ENCODE results near the gene DHX9. TPM values are rescaled to one million over a fixed set of nuclear protein-coding genes. Genes with fewer than 3 reads are reported as not detected.

The DHX9 gene
- total RNA-seq, 2 donors from 2014 or later, result 136 to 273 TPM

DNA sequence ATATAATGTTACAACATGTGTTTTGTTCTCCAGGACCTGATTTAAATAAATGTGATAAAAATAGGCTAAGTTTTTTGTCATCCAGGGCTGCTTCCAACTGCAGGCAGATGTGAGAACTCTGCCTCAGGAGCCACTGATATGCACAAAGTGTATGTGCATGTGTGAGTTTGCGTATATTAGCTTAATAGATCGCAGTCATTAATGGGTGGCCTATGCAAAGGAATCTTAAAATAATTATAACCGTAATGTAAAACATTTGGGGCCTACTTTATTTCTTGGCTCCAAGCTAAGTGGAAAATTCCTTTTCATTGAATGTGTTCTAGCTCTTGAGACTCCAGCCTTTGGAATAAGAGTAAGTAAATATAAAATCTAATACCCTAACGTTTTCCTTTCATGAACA, 16.8 kb downstream of the DHX9 start:
- H3K9me3 Mint-ChIP-seq, result no peaks in the 10 kb centered on the region
- no peak overlapping the region for H3K27ac Mint-ChIP-seq
- no peak for ATAC-seq (replicated peaks)
- H3K27me3 Mint-ChIP-seq, result no peaks in the 10 kb centered on the region
- peaks cover 3% of the 10 kb centered on the region for H3K4me1 Mint-ChIP-seq
- peaks cover 100% of the 10 kb centered on the region for H3K36me3 Mint-ChIP-seq (ENCODE audit: low read depth)
- no peak overlapping the region for H3K4me3 Mint-ChIP-seq

DNA sequence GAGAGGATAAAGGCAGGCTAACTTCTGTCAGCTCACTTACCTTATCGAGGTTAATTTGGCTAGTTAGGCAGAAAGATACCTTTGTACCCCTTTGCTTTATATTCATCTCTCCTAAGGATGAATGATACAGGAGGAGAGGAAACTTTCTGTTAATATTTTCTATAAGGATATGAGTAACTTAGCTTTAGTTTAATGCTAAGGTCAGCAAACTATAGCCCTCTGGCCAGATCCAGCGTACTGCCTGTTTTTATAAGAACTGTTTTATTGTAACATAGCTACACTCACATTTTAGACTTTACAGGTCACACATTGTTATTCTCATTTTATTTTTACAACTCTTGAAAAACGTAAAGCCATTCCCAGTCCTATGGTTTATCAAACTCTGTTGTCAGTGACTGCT, 18.1 kb downstream of the DHX9 start:
- ATAC-seq (replicated peaks), result no peak
- Mint-ChIP-seq H3K4me3 (no peak overlapping the region), H3K36me3 (ENCODE audit: low read depth) (peaks cover 100% of the 10 kb centered on the region), H3K27me3 (no peaks in the 10 kb centered on the region), H3K4me1 (peaks cover 8% of the 10 kb centered on the region), H3K27ac (no peak overlapping the region), H3K9me3 (no peaks in the 10 kb centered on the region)

- peaks cover 21% of the 10 kb centered on the region for H3K4me1 Mint-ChIP-seq
- H3K9me3 Mint-ChIP-seq, result no peaks in the 10 kb centered on the region
- H3K36me3 Mint-ChIP-seq (ENCODE audit: low read depth), result peaks cover 100% of the 10 kb centered on the region
- H3K27ac Mint-ChIP-seq, result peak overlapping the region; percentile 30
- no peak for ATAC-seq (replicated peaks)
- H3K4me3 Mint-ChIP-seq, result no peak overlapping the region
- H3K27me3 Mint-ChIP-seq, result no peaks in the 10 kb centered on the region
These were observed 21.5 kb downstream of the DHX9 start for GRCh38 chr1:182860658-182861057.

- Mint-ChIP-seq H3K4me3 (no peak overlapping the region), H3K27me3 (no peaks in the 10 kb centered on the region), H3K36me3 (ENCODE audit: low read depth) (peaks cover 100% of the 10 kb centered on the region), H3K9me3 (no peaks in the 10 kb centered on the region), H3K4me1 (peaks cover 25% of the 10 kb centered on the region), H3K27ac (peak overlapping the region; percentile 26)
- ATAC-seq (replicated peaks), result peak; percentile 90
These were observed 22.8 kb downstream of the DHX9 start for GRCh38 chr1:182861994-182862393.

- peak; percentile 3 for ATAC-seq (replicated peaks)
- H3K36me3 Mint-ChIP-seq (ENCODE audit: low read depth), result peaks cover 100% of the 10 kb centered on the region
- H3K27ac Mint-ChIP-seq, result peak overlapping the region; percentile 26
- no peaks in the 10 kb centered on the region for H3K27me3 Mint-ChIP-seq
- H3K9me3 Mint-ChIP-seq, result no peaks in the 10 kb centered on the region
- H3K4me3 Mint-ChIP-seq, result no peak overlapping the region
- peaks cover 25% of the 10 kb centered on the region for H3K4me1 Mint-ChIP-seq
These were observed 23.7 kb downstream of the DHX9 start for GRCh38 chr1:182862827-182863226.

DNA sequence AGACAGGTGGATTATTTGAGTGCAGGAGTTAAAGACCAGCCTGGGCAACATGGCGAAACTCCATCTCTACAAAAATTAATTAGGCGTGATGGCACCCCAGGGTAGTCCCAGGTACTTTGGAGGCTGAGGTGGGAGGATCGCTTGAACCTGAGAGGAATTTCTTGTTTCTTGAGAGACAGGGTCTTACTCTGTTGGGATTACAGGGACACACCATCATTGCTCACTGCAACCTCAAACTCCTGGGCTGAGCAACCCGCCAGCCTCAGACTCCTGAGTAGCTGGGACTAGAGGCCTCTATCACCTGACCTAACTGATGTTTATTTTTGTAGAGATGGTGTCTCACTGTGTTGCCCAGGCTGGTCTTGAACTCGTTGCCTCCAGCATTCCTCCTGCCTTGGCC, 24.8 kb downstream of the DHX9 start:
- no peak overlapping the region for H3K4me3 Mint-ChIP-seq
- peaks cover 21% of the 10 kb centered on the region for H3K4me1 Mint-ChIP-seq
- no peak for ATAC-seq (replicated peaks)
- peaks cover 100% of the 10 kb centered on the region for H3K36me3 Mint-ChIP-seq (ENCODE audit: low read depth)
- H3K9me3 Mint-ChIP-seq, result no peaks in the 10 kb centered on the region
- peak overlapping the region; percentile 64 for H3K27ac Mint-ChIP-seq
- no peaks in the 10 kb centered on the region for H3K27me3 Mint-ChIP-seq

- Mint-ChIP-seq H3K9me3 (no peaks in the 10 kb centered on the region), H3K27ac (no peak overlapping the region), H3K4me1 (peaks cover 13% of the 10 kb centered on the region), H3K4me3 (no peak overlapping the region), H3K27me3 (no peaks in the 10 kb centered on the region), H3K36me3 (ENCODE audit: low read depth) (peaks cover 100% of the 10 kb centered on the region)
- ATAC-seq (replicated peaks), result no peak
These were observed 28.7 kb downstream of the DHX9 start for GRCh38 chr1:182867861-182868260.

DNA sequence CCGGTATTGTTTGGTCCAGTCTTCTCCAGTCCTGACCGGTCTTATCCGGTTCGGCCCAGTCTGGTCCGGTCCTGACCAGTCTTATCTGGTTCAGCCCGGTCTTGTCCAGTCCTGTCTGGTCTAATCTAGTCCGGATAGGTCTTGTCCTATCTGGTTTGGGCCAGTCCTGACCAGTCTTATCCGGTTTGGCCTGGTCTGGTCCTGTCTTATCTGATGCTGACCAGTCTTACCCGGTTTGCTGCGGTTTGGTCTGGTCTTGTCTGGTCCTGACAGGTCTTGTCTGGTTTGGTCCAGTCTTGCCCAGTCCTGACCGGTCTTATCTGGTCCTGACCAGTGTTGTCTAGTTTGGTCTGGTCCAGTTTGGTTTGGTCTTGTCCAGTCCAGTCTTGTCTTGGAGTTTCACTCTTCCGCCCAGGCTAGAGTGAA, 30.1 kb downstream of the DHX9 start:
- Mint-ChIP-seq H3K9me3 (no peaks in the 10 kb centered on the region), H3K36me3 (ENCODE audit: low read depth) (peaks cover 100% of the 10 kb centered on the region), H3K4me1 (peaks cover 18% of the 10 kb centered on the region), H3K27ac (no peak overlapping the region), H3K27me3 (no peaks in the 10 kb centered on the region), H3K4me3 (no peak overlapping the region)
- ATAC-seq (replicated peaks), result no peak

DNA sequence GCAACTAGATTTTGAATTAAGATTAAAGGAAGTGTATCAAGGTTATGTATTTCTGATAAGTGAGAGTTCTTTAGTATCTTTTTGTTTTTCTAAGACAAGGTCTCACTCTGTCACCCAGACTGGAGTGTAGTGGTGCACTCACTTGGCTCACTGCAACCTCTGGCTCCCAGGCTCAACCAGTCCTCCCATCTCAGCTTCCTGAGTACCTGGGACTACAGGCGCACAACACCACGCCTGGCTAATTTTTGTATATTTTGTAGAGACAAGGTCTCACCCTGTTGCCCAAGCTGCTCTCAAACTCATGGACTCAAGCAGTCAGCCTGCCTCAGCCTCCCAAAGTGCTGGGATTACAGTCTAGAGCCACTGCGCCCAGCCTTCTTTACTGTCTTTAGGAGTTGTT, 33.7 kb downstream of the DHX9 start:
- no peaks in the 10 kb centered on the region for H3K27me3 Mint-ChIP-seq
- peak overlapping the region; percentile 59 for H3K27ac Mint-ChIP-seq
- peaks cover 100% of the 10 kb centered on the region for H3K36me3 Mint-ChIP-seq (ENCODE audit: low read depth)
- H3K4me3 Mint-ChIP-seq, result no peak overlapping the region
- H3K4me1 Mint-ChIP-seq, result peaks cover 19% of the 10 kb centered on the region
- no peaks in the 10 kb centered on the region for H3K9me3 Mint-ChIP-seq
- no peak for ATAC-seq (replicated peaks)

- H3K4me1 Mint-ChIP-seq, result peaks cover 19% of the 10 kb centered on the region
- no peak overlapping the region for H3K27ac Mint-ChIP-seq
- H3K4me3 Mint-ChIP-seq, result no peak overlapping the region
- H3K27me3 Mint-ChIP-seq, result no peaks in the 10 kb centered on the region
- no peaks in the 10 kb centered on the region for H3K9me3 Mint-ChIP-seq
- H3K36me3 Mint-ChIP-seq (ENCODE audit: low read depth), result peaks cover 100% of the 10 kb centered on the region
- ATAC-seq (replicated peaks), result no peak
These were observed 36.7 kb downstream of the DHX9 start for GRCh38 chr1:182875889-182876288.

DNA sequence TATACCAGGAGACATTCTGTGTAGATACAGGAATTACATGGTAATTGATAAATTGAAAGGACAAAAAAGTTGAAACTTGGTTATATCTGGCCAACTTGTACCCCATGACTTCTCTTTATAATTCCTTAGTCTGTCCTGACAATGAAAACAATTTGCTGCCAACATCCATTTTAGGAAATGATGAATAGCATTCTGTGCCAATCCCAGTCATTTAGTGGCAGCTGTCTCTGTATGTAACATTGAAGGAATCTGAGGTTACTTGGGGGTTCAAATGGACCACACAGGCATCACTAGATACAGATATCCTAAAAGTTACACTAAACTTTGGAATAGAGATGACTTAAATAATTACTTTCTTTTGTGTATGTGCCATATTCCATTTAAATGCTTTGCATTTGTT, 38.2 kb downstream of the DHX9 start:
- Mint-ChIP-seq H3K9me3 (no peaks in the 10 kb centered on the region), H3K36me3 (ENCODE audit: low read depth) (peaks cover 100% of the 10 kb centered on the region), H3K27me3 (no peaks in the 10 kb centered on the region), H3K4me1 (peaks cover 19% of the 10 kb centered on the region), H3K27ac (peak overlapping the region; percentile 83), H3K4me3 (no peak overlapping the region)
- no peak for ATAC-seq (replicated peaks)

- H3K27ac Mint-ChIP-seq, result peak overlapping the region; percentile 83
- peak; percentile 79 for ATAC-seq (replicated peaks)
These were observed 38.7 kb downstream of the DHX9 start for GRCh38 chr1:182877842-182878241.

DNA sequence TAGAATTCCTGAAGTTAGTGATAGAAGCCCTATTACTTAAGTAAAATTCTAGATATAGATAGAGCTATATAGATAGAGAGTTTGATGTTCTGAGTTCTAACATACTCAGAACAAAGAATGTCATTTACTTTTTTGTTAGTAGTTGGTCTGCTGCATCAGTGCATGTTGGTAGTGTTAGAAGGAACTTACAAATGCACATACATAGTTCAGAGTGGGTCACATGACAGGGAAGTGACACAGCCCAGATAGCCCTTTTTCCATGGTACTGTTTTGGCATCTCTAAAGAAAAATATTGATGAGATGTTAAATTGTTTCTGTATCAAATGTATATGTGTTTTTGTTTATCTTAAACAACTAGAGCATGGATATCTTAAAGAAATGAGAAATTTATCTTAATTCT, 45.7 kb downstream of the DHX9 start:
- H3K9me3 Mint-ChIP-seq, result no peaks in the 10 kb centered on the region
- H3K27ac Mint-ChIP-seq, result no peak overlapping the region
- no peak for ATAC-seq (replicated peaks)
- peaks cover 100% of the 10 kb centered on the region for H3K36me3 Mint-ChIP-seq (ENCODE audit: low read depth)
- H3K4me3 Mint-ChIP-seq, result no peak overlapping the region
- peaks cover 16% of the 10 kb centered on the region for H3K4me1 Mint-ChIP-seq
- H3K27me3 Mint-ChIP-seq, result no peaks in the 10 kb centered on the region

More at GRCh38 chr1:182877842-182878241, 38.7 kb downstream of the DHX9 start:
- H3K9me3 Mint-ChIP-seq, result no peaks in the 10 kb centered on the region
- H3K27me3 Mint-ChIP-seq, result no peaks in the 10 kb centered on the region
- no peak overlapping the region for H3K4me3 Mint-ChIP-seq
- peaks cover 100% of the 10 kb centered on the region for H3K36me3 Mint-ChIP-seq (ENCODE audit: low read depth)
- peaks cover 19% of the 10 kb centered on the region for H3K4me1 Mint-ChIP-seq

GRCh38 chr1:182885591-182885990, 46.4 kb downstream of the DHX9 start:
- no peaks in the 10 kb centered on the region for H3K27me3 Mint-ChIP-seq
- no peak for ATAC-seq (replicated peaks)
- peaks cover 16% of the 10 kb centered on the region for H3K4me1 Mint-ChIP-seq
- H3K4me3 Mint-ChIP-seq, result no peak overlapping the region
- peaks cover 95% of the 10 kb centered on the region for H3K36me3 Mint-ChIP-seq (ENCODE audit: low read depth)
- H3K9me3 Mint-ChIP-seq, result no peaks in the 10 kb centered on the region
- H3K27ac Mint-ChIP-seq, result no peak overlapping the region

- Mint-ChIP-seq H3K27me3 (no peaks in the 10 kb centered on the region), H3K36me3 (ENCODE audit: low read depth) (peaks cover 81% of the 10 kb centered on the region), H3K9me3 (peaks cover 4% of the 10 kb centered on the region), H3K27ac (no peak overlapping the region), H3K4me1 (peaks cover 16% of the 10 kb centered on the region), H3K4me3 (no peak overlapping the region)
- no peak for ATAC-seq (replicated peaks)
These were observed 47.8 kb downstream of the DHX9 start for GRCh38 chr1:182886985-182887384.
